ENCODE data around the gene SYNPO2. TPM values are rescaled to one million over a fixed set of nuclear protein-coding genes. Genes with fewer than 3 reads are reported as not detected.
A peak's percentile ranks its signal among the peaks of the same experiment; 100 is the strongest.

SYNPO2 gene
- total RNA-seq, 3 donors from 2014 or later (not counting 1 experiment from before 2014, with no cell fraction given): 0.18 to 0.85 (median 0.56) TPM

DNA sequence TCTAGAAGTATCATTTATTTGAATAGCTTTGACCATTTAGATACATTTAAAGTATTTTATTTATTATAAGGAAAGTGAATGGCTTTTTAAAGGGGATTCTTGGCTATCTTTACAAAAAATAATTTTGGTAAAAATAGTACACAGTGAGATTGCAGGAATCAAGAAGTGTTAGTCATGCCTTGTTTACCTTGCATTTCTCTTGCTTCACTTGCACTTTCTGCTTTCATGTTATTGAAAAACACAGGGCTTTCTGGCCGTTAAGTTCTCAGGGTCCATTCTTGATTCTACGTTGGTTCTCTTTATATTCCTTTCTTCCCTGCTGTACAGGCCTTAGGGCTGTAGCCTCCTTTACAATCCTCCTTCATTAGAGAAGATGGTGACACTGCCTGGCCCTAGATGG is 30.9 kb upstream of the SYNPO2 start:
- intact Hi-C loops (cut with micrococcal nuclease): no loop called here
- H3K27me3 ChIP-seq (ENCODE audit: control insufficient read depth, insufficient read depth, low read length): no peaks in the 10 kb centered on the region
- Mint-ChIP-seq H3K4me3 (no peak overlapping the region), H3K27me3 (ENCODE audit: low read depth in 2 of 2) (no peaks in the 10 kb centered on the region), H3K9me3 (no peaks in the 10 kb centered on the region), H3K4me1 (no peaks in the 10 kb centered on the region), H3K36me3 (no peaks in the 10 kb centered on the region), H3K27ac (no peak overlapping the region)
- H3K4me1 ChIP-seq (ENCODE audit: control insufficient read depth, insufficient read depth, low read length): no peaks in the 10 kb centered on the region
- 88% methylated on average over 2 of the region's 2 CpGs for whole genome bisulfite sequencing (ENCODE audit: insufficient coverage)
- H3K36me3 ChIP-seq (ENCODE audit: control insufficient read depth, insufficient read depth, low read length): no peaks in the 10 kb centered on the region
- H3K27ac ChIP-seq (ENCODE audit: low read length): no peak overlapping the region
- no peak for DNase-seq
- no peak for TF ChIP-seq CTCF (IDR thresholded peaks at IDR 0.05)
- H3K9me3 ChIP-seq (ENCODE audit: control insufficient read depth, insufficient read depth, low read length): no peaks in the 10 kb centered on the region
- no peak overlapping the region for H3K4me3 ChIP-seq (ENCODE audit: low read length)
- no peak for ATAC-seq

GRCh38 chr4:118858779-118859178 is 29.9 kb upstream of the SYNPO2 start:
- Mint-ChIP-seq H3K27me3 (ENCODE audit: low read depth in 2 of 2) (no peaks in the 10 kb centered on the region), H3K4me3 (no peak overlapping the region), H3K9me3 (no peaks in the 10 kb centered on the region), H3K27ac (no peak overlapping the region), H3K36me3 (no peaks in the 10 kb centered on the region), H3K4me1 (no peaks in the 10 kb centered on the region)
- intact Hi-C loops (cut with micrococcal nuclease): no loop called here
- ATAC-seq (no peak), DNase-seq (no peak)
- Histone ChIP-seq H3K36me3 (ENCODE audit: control insufficient read depth, insufficient read depth, low read length) (no peaks in the 10 kb centered on the region), H3K4me3 (ENCODE audit: low read length) (no peak overlapping the region), H3K9me3 (ENCODE audit: control insufficient read depth, insufficient read depth, low read length) (no peaks in the 10 kb centered on the region), H3K4me1 (ENCODE audit: control insufficient read depth, insufficient read depth, low read length) (no peaks in the 10 kb centered on the region), H3K27me3 (ENCODE audit: control insufficient read depth, insufficient read depth, low read length) (no peaks in the 10 kb centered on the region), H3K27ac (ENCODE audit: low read length) (no peak overlapping the region)
- no peak for TF ChIP-seq CTCF (IDR thresholded peaks at IDR 0.05)
- 100% methylated on average over 1 of the region's 2 CpGs for WGBS (ENCODE audit: insufficient coverage)

DNA sequence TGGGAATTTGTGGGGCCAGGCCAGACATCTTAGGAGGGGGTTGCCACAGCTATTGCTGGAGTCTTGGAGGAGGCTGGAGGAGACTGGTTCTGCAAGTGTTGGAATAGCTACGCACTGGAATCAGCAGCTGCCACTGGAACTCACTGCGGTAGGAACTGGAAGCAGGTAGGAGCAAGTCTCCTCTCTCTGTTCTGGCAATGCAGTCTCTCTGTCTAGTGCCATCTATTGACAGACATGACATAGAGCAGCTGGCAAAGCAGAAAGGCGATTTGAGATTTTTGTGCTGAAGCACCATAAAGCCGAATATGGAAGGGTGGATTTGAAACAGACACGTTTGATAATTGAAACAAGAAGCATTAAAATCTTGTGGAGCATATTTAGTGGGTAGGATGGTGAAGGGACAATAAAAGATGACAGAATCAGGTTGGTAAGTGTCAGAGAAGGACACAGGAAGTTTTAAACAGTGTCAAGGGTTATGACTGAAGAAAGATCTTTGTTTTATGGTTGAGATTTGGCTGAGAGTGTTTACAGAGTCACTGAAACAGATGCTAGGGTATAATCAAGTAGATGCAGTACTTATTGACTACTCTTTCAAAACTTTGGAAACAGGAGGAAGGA is 23.5 kb upstream of the SYNPO2 start:
- WGBS (ENCODE audit: insufficient coverage): 32% methylated on average over 5 of the region's 5 CpGs
- no peak overlapping the region for H3K27ac Mint-ChIP-seq
- ATAC-seq (peak; percentile 55 to 68 (median 58)), DNase-seq (peak in 1 of 2 donors; percentile 56)
- H3K4me1 ChIP-seq (ENCODE audit: control insufficient read depth, insufficient read depth, low read length): no peaks in the 10 kb centered on the region
- no peak overlapping the region for H3K27ac ChIP-seq (ENCODE audit: low read length)
- peak; percentile 38 for TF ChIP-seq CTCF (IDR thresholded peaks at IDR 0.05)
- no peaks in the 10 kb centered on the region for H3K4me1 Mint-ChIP-seq
- intact Hi-C loops (cut with micrococcal nuclease): loop anchor here (1.0 kb wide), 1 partner anchor 93 kb away; no protein-coding TSS in a partner anchor
- no peak overlapping the region for H3K4me3 ChIP-seq (ENCODE audit: low read length)
- no peaks in the 10 kb centered on the region for H3K27me3 Mint-ChIP-seq (ENCODE audit: low read depth in 2 of 2)
- no peaks in the 10 kb centered on the region for H3K36me3 ChIP-seq (ENCODE audit: control insufficient read depth, insufficient read depth, low read length)
- H3K4me3 Mint-ChIP-seq: no peak overlapping the region
- no peaks in the 10 kb centered on the region for H3K36me3 Mint-ChIP-seq
- H3K9me3 ChIP-seq (ENCODE audit: control insufficient read depth, insufficient read depth, low read length): no peaks in the 10 kb centered on the region
- H3K9me3 Mint-ChIP-seq: no peaks in the 10 kb centered on the region
- no peaks in the 10 kb centered on the region for H3K27me3 ChIP-seq (ENCODE audit: control insufficient read depth, insufficient read depth, low read length)

DNA sequence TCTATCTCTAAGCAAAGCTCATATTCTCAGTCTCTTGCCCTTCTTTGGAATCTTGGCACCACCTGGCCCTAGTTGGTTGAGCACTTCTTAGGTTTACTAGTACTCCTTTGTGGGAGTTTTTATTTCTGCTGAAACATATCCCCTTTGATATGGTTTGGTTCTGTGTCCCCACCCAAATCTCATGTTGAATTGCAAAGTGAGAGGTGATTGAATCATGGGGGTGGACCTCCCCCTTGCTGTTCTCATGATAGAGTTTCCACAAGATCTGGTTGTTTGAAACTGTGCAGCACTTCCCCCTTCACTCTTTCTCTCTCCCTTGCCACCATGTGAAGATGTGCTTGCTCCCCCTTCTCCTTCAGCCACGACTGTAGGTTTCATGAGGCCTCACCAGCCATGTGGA is 22.2 kb upstream of the SYNPO2 start:
- WGBS (ENCODE audit: insufficient coverage): 38% methylated on average over 1 of the region's 1 CpG
- ATAC-seq: no peak
- no peaks in the 10 kb centered on the region for H3K4me1 ChIP-seq (ENCODE audit: control insufficient read depth, insufficient read depth, low read length)
- Mint-ChIP-seq H3K4me3 (no peak overlapping the region), H3K27ac (no peak overlapping the region), H3K36me3 (no peaks in the 10 kb centered on the region), H3K4me1 (no peaks in the 10 kb centered on the region), H3K9me3 (no peaks in the 10 kb centered on the region), H3K27me3 (ENCODE audit: low read depth in 2 of 2) (peaks cover 0 to 6% of the 10 kb centered on the region in 2 donors)
- H3K36me3 ChIP-seq (ENCODE audit: control insufficient read depth, insufficient read depth, low read length): no peaks in the 10 kb centered on the region
- no peak overlapping the region for H3K27ac ChIP-seq (ENCODE audit: low read length)
- intact Hi-C loops (cut with micrococcal nuclease): no loop called here
- H3K9me3 ChIP-seq (ENCODE audit: control insufficient read depth, insufficient read depth, low read length): no peaks in the 10 kb centered on the region
- no peaks in the 10 kb centered on the region for H3K27me3 ChIP-seq (ENCODE audit: control insufficient read depth, insufficient read depth, low read length)
- TF ChIP-seq CTCF (IDR thresholded peaks at IDR 0.05): no peak
- H3K4me3 ChIP-seq (ENCODE audit: low read length): no peak overlapping the region
- DNase-seq: no peak

Measured in natural killer cell (primary cell).